Fibroblast of skin of left quadriceps (primary cell): ENCODE results near the gene ZC3H15.
A peak's percentile ranks its signal among the peaks of the same experiment; 100 is the strongest.

Experiments
- DNase-seq, 2 experiments: peaks; one replicate each; pipeline ENCODE4 v3.0.0-alpha.2; 2013; ENCODE audit warnings: low read depth in 2 of 2

The ZC3H15 gene

GRCh38 chr2:186542002-186542401 is 55.9 kb downstream of the ZC3H15 start:
- DNase-seq: no peak

DNA sequence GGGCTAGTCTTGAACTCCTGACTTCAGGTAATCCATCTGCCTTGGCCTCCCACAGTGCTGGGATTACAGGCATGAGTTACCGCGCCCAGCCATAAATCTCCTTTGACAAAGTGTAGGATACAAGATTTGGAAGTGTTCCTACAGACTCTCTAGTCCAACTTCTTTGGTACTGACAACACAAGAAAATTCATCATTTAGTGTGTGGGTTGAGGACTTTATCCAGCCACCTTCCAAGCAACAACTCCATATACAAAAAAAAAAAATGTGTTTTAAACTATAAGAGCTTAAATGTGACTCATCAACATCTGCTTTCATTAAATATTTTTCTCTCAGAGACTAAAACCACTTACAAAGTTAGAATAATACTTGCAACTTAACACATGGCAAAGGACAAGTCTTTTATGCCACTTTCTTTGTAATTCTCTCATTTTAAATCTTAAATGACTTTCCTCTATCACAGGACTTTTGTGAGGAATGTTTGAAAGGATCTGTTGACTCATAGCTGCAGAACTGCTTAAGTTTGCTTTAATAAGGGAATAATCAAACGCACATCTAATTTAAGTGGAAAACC is 57.6 kb downstream of the ZC3H15 start:
- DNase-seq: peak; percentile 76 to 78

GRCh38 chr2:186544255-186544675 is 58.2 kb downstream of the ZC3H15 start:
- DNase-seq: peak; percentile 84

DNA sequence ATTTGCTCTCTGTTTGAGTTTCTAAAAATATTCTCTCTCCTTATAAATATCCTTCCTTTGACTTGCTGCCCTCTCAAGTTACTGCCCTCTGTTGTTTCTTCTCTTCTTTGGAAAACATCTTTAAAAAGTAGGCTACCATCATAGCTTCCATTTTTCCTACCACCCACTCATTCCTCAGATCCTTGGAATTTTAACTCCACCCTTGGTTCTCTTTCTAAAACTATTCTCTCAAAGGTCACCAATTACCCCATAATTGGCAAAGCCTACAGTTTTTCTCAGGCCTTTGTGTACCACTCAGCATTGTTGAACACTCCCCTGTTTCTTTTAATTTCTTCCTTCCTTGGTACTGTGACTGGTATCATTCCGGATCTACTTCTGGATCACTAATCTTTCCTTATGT is 60.8 kb downstream of the ZC3H15 start:
- no peak for DNase-seq

DNA sequence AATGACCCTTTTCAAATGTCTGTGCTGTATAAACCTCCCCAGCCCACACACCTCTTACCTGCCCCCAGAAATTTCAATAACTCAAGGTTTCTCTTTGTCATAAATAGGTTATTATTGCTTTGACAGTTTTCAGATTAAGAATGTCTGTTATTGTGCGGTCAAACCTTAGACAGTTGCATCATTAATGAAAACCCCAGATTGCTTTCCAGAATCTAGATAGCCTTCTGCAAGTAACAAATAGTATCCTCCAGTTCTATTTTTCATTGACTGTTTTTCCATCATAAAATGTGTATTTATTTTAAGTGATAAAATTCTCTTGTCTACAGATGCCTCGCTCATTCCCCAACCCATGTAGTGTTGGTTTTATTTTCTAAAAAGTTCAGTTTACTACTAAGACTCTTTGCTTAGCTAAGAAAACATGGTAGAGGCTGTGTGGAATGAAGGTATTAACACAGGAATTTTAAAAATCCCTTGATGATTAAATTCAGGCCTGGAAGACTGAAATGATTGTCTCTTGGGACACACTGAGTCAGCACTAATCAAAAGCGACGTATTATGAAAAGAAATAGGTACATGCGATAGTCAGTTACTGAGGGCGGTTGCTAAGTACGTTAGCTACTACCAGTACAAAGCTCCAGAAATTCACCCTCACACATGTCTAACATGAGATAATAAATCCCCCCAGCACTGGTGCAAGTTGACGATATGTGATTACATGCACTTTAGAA is 65.4 kb downstream of the ZC3H15 start:
- peak; percentile 62 to 68 for DNase-seq

DNA sequence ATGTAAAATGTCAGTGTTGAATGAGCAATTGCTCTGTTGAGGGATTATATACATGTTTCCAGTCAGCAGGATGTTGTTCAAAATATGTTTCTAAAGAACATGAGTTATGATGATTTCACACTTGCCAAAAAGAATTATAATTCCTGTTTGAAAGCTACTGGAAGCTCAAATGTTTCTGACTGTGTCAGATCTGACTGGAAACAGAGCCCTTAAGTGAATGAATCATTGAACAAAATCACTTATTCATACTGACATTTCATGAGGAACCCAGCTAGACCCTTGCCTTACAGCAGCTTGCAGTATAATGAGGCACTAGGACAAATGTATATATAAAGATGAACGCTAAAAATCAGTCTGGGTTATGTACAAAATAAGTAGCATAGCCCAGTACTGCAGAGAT is 68.4 kb downstream of the ZC3H15 start:
- DNase-seq: no peak

GRCh38 chr2:186554850-186555671 is 69.0 kb downstream of the ZC3H15 start:
- DNase-seq: no peak

- no peak for DNase-seq
Measured at GRCh38 chr2:186558512-186559276, 72.6 kb downstream of the ZC3H15 start.
